Activated CD4-positive, alpha-beta memory T cell treated with anti-CD3 and anti-CD28 coated beads, Interleukin-2, amount 10 ng/mL, durations not matched to agents 7 days and 5 days (primary cell): ENCODE measurements around the gene ASB1. TPM values are rescaled to one million over a fixed set of nuclear protein-coding genes. Genes with fewer than 3 reads are reported as not detected.
A peak's percentile ranks its signal among the peaks of the same experiment; 100 is the strongest.

ENCODE experiments used
- CTCF ChIA-PET: fragments of 350-600 bp; sonication (Branson Sonifier 250); formaldehyde crosslinking; loops from one replicate; lab custom pipeline; 2021; ENCODE audit warnings: antibody characterized with exemption, inconsistent platforms; lab: Charles Lee
- POLR2A ChIA-PET: fragments of 350-600 bp; sonication (Branson Sonifier 250); formaldehyde crosslinking; loops from one replicate; lab custom pipeline; 2021; ENCODE audit warnings: antibody characterized with exemption; lab: Charles Lee
- DNase-seq: peaks from one replicate; pipeline ENCODE4 v3.0.0-alpha.2; 2020
- H3K27ac Mint-ChIP-seq: one replicate; pipeline ENCODE4 v1.8.0; 2021; ENCODE audit warnings: mild to moderate bottlenecking, mixed read lengths
- H3K27me3 Mint-ChIP-seq: one replicate; pipeline ENCODE4 v1.8.0; 2021; ENCODE audit warnings: mixed read lengths
- H3K36me3 Mint-ChIP-seq: one replicate; pipeline ENCODE4 v1.8.0; 2021; ENCODE audit warnings: low read depth, mixed read lengths
- H3K4me1 Mint-ChIP-seq: one replicate; pipeline ENCODE4 v1.8.0; 2021; ENCODE audit warnings: mixed read lengths
- H3K4me3 Mint-ChIP-seq: one replicate; pipeline ENCODE4 v1.8.0; 2021; ENCODE audit warnings: mild to moderate bottlenecking, mixed read lengths
- H3K9me3 Mint-ChIP-seq: one replicate; pipeline ENCODE4 v1.8.0; 2021; ENCODE audit warnings: mixed read lengths
- total RNA-seq, 2 experiments: library from RNA; stranded (reverse); gene quantifications; one replicate each; pipeline ENCODE4 v1.2.3, GENCODE V29; 2021

The ASB1 gene
- total RNA-seq, 2 experiments from 2014 or later = 27.9 to 31.3 TPM

DNA sequence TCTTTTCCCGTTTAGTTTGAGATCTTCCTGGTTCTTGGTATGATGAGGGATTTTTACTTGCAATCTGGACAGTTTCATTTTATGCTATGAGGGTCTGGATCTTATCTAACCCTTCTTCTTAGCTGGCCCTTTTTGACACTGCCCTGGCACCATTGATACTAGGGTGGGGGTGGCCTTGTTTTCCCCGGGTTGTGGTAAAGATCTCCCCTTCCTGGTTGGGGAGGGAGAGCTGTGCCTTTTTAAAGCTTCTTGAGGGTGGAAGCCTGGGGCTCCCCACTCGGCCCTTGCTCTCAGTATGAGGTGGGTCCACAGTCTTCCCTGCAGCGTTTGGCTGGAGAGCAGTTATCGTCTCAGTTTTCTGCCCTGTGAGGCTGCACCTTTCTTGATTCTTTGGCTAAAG lies 66.1 kb downstream of the ASB1 start:
- no peaks in the 10 kb centered on the region for H3K36me3 Mint-ChIP-seq
- peaks cover 34% of the 10 kb centered on the region for H3K4me1 Mint-ChIP-seq
- H3K9me3 Mint-ChIP-seq = no peaks in the 10 kb centered on the region
- peaks cover 5% of the 10 kb centered on the region for H3K27me3 Mint-ChIP-seq
- no peak overlapping the region for H3K27ac Mint-ChIP-seq
- ChIA-PET CTCF (interaction anchor here (1.8 kb wide), 1 partner anchor 21 kb away, joined by 5 read pairs; no protein-coding TSS in a partner anchor), POLR2A (no interaction called here)
- DNase-seq = no peak
- no peak overlapping the region for H3K4me3 Mint-ChIP-seq

DNA sequence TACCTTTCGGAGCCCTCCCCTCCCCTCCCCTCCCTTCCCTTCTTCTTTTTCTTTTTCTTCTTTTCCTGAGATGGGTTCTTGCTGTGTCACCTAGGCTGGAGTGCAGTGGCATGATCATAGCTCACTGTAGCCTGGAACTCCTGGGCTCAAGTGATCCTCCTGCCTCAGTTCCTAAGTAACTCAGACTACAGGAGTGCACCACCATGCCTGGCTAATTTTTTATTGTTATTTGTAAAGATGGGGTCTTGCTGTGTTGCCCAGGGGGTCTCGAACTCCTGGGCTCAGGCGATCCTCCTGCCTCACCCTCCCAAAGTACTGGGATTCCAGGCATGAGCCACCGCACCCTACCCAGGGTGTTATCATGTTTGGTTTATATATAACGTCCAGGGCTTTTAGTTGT lies 66.7 kb downstream of the ASB1 start:
- no peaks in the 10 kb centered on the region for H3K9me3 Mint-ChIP-seq
- peaks cover 5% of the 10 kb centered on the region for H3K27me3 Mint-ChIP-seq
- H3K27ac Mint-ChIP-seq = no peak overlapping the region
- no peak overlapping the region for H3K4me3 Mint-ChIP-seq
- POLR2A ChIA-PET = no interaction called here
- H3K36me3 Mint-ChIP-seq = no peaks in the 10 kb centered on the region
- peaks cover 34% of the 10 kb centered on the region for H3K4me1 Mint-ChIP-seq
- DNase-seq = no peak
- CTCF ChIA-PET = interaction anchor here (1.8 kb wide), 1 partner anchor 20 kb away, joined by 5 read pairs; no protein-coding TSS in a partner anchor

GRCh38 chr2:238493880-238494572 lies 67.3 kb downstream of the ASB1 start:
- Mint-ChIP-seq H3K27ac (peak overlapping the region; percentile 57), H3K27me3 (peaks cover 5% of the 10 kb centered on the region), H3K4me1 (peaks cover 34% of the 10 kb centered on the region), H3K9me3 (no peaks in the 10 kb centered on the region), H3K36me3 (no peaks in the 10 kb centered on the region), H3K4me3 (no peak overlapping the region)
- CTCF ChIA-PET = interaction anchor here (1.8 kb wide), 1 partner anchor 20 kb away, joined by 5 read pairs; no protein-coding TSS in a partner anchor
- DNase-seq = peak; percentile 47
- POLR2A ChIA-PET = no interaction called here

GRCh38 chr2:238494573-238494961 lies 67.8 kb downstream of the ASB1 start:
- DNase-seq = no peak
- Mint-ChIP-seq H3K27ac (peak overlapping the region; percentile 57), H3K36me3 (no peaks in the 10 kb centered on the region), H3K4me3 (no peak overlapping the region), H3K4me1 (peaks cover 34% of the 10 kb centered on the region), H3K27me3 (peaks cover 5% of the 10 kb centered on the region), H3K9me3 (no peaks in the 10 kb centered on the region)
- CTCF ChIA-PET = no interaction called here
- POLR2A ChIA-PET = no interaction called here

GRCh38 chr2:238495422-238495821 lies 68.7 kb downstream of the ASB1 start:
- POLR2A ChIA-PET = no interaction called here
- Mint-ChIP-seq H3K36me3 (no peaks in the 10 kb centered on the region), H3K4me1 (peaks cover 34% of the 10 kb centered on the region), H3K4me3 (no peak overlapping the region), H3K9me3 (no peaks in the 10 kb centered on the region), H3K27me3 (peaks cover 5% of the 10 kb centered on the region), H3K27ac (no peak overlapping the region)
- DNase-seq = no peak
- CTCF ChIA-PET = no interaction called here

DNA sequence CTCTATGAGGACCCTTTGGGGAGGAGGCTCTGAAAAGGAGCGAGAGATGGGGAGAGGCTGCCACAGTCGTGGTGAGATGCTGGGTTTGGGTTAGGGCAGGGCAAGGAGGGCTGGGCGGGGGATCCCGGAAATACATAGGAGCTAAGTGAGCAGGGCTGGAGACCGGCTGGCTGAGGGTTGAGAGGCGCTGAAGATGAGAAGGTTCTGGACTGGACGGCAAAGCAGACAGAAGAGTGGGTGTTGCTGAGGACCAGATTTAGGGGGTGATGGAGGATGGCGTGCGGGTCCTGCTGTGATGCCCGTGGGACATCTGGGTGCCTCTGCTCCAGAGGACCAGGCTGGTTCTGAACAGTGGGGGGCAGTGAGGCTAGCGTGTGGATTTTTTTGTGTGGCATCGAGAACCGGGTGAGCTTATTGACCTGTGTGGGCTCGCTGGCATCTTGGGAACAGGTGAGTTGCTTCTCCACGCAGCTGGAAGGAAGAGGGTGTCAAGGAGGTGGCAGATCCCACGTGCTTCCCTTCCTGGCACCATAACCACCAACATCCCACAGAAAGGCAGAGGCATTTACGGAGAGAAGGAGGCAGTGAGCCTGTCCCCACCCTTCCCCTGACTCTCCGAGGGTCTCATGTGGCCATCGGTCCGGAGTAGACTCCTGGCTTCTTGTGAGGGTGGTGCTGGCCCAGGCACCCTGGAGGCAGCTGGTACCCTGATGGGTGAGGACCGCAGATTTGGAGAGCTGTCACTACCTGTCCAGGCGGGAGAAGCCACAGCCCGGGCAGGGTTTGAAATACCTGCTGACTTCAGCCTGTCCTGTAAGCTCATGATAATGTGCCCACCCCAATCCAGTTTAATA lies 70.3 kb downstream of the ASB1 start:
- H3K4me3 Mint-ChIP-seq = no peak overlapping the region
- peaks cover 2% of the 10 kb centered on the region for H3K27me3 Mint-ChIP-seq
- H3K9me3 Mint-ChIP-seq = no peaks in the 10 kb centered on the region
- ChIA-PET POLR2A (no interaction called here), CTCF (no interaction called here)
- no peaks in the 10 kb centered on the region for H3K36me3 Mint-ChIP-seq
- no peak for DNase-seq
- H3K4me1 Mint-ChIP-seq = peaks cover 34% of the 10 kb centered on the region
- no peak overlapping the region for H3K27ac Mint-ChIP-seq

DNA sequence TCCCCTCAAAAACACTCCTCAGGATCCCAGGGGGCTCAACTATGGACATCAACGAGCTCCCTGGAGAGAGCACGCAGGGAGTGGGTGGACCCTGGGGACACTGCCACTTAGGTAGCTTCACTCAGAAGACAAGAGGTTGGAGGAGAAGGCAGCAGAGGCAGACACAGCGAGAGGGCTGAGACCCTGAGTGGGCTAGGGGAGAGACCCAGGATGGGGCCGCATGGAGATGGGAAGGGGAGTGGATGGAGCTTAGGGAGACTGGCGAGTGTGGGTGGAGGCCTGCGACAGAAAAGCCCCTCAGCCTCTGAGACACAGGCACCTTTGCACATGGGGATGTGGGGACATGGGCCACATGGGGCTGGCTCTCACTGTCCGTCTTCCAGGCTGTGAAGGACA lies 70.9 kb downstream of the ASB1 start:
- Mint-ChIP-seq H3K9me3 (no peaks in the 10 kb centered on the region), H3K27ac (no peak overlapping the region), H3K27me3 (no peaks in the 10 kb centered on the region), H3K36me3 (no peaks in the 10 kb centered on the region), H3K4me1 (peaks cover 32% of the 10 kb centered on the region), H3K4me3 (no peak overlapping the region)
- POLR2A ChIA-PET = no interaction called here
- DNase-seq = no peak
- CTCF ChIA-PET = no interaction called here

DNA sequence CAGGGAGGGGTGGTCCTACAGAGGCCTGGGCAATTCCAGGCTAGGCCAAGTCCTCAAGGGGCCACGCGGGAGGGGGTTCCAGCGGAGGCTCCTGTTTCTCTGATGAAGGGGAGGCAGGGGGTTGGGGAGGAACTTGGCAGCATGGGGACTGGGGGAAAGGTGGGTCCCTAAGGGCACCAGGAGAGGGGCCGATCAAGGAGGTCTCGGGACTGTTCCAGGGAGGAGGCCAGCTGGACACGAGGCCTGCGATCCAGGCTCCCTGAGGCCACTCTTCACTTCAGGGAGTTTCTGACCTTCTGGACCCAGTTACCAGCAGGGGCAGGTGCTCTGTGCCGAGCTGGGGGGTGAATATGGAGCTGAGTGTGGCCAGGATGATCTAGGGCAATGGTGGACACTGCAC lies 71.5 kb downstream of the ASB1 start:
- no peak overlapping the region for H3K4me3 Mint-ChIP-seq
- CTCF ChIA-PET = no interaction called here
- POLR2A ChIA-PET = no interaction called here
- no peaks in the 10 kb centered on the region for H3K27me3 Mint-ChIP-seq
- H3K4me1 Mint-ChIP-seq = peaks cover 26% of the 10 kb centered on the region
- no peaks in the 10 kb centered on the region for H3K9me3 Mint-ChIP-seq
- H3K27ac Mint-ChIP-seq = no peak overlapping the region
- no peak for DNase-seq
- H3K36me3 Mint-ChIP-seq = no peaks in the 10 kb centered on the region

GRCh38 chr2:238498691-238499295 lies 72.1 kb downstream of the ASB1 start:
- peaks cover 20% of the 10 kb centered on the region for H3K4me1 Mint-ChIP-seq
- CTCF ChIA-PET = no interaction called here

GRCh38 chr2:238499731-238500580 lies 73.2 kb downstream of the ASB1 start:
- DNase-seq = no peak
- CTCF ChIA-PET = no interaction called here
- H3K9me3 Mint-ChIP-seq = no peaks in the 10 kb centered on the region
- H3K4me3 Mint-ChIP-seq = no peak overlapping the region
- POLR2A ChIA-PET = no interaction called here
- no peaks in the 10 kb centered on the region for H3K27me3 Mint-ChIP-seq
- no peak overlapping the region for H3K27ac Mint-ChIP-seq
- peaks cover 8% of the 10 kb centered on the region for H3K4me1 Mint-ChIP-seq
- H3K36me3 Mint-ChIP-seq = no peaks in the 10 kb centered on the region

More at GRCh38 chr2:238498691-238499295, 72.1 kb downstream of the ASB1 start:
- no peaks in the 10 kb centered on the region for H3K27me3 Mint-ChIP-seq
- no peak overlapping the region for H3K4me3 Mint-ChIP-seq
- POLR2A ChIA-PET = no interaction called here
- no peaks in the 10 kb centered on the region for H3K9me3 Mint-ChIP-seq
- no peak for DNase-seq
- H3K36me3 Mint-ChIP-seq = no peaks in the 10 kb centered on the region
- no peak overlapping the region for H3K27ac Mint-ChIP-seq

- Mint-ChIP-seq H3K9me3 (no peaks in the 10 kb centered on the region), H3K27me3 (no peaks in the 10 kb centered on the region), H3K4me3 (no peak overlapping the region), H3K27ac (no peak overlapping the region), H3K36me3 (no peaks in the 10 kb centered on the region), H3K4me1 (no peaks in the 10 kb centered on the region)
- DNase-seq = no peak
- POLR2A ChIA-PET = no interaction called here
- CTCF ChIA-PET = no interaction called here
Measured at GRCh38 chr2:238501311-238501710, 74.6 kb downstream of the ASB1 start.
